Stimulated activated CD4-positive, alpha-beta T cell treated with anti-CD3 and anti-CD28 coated beads, Interleukin-4, amount 100 ng/mL, for 1 hour (primary cell): Measurements from ENCODE around the gene SLC2A4.

Experiments used
- DNase-seq: peaks from one replicate; pipeline ENCODE4 v3.0.0-alpha.2; 2020

SLC2A4 gene

DNA sequence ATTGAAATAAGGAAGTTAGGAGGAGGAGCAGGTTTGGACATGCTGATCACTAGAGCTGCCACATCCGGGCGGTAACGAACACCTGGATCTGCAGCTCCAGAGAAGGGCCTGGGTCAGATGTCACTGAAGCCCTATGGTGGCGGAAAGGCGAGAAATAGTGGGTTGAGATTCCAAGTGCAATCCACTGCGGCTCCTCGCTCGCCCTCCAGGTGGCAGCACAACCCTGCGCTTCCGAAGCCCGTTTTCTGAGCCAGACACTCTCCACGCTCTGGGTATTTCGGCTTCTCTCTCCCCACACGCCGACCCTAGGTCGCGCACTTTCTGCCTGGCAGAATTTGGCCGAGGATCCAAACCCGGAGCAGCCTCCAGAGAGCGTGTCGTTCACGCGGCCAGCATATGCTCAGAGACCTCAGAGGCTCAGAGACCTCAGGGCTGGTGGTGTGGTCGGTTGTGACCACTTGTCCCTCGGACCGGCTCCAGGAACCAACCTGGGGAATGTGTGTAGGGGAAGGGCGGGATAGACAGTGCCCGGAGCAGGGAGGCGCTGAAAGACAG, 922 bp upstream of the SLC2A4 start:
- peak; percentile 87 for DNase-seq

DNA sequence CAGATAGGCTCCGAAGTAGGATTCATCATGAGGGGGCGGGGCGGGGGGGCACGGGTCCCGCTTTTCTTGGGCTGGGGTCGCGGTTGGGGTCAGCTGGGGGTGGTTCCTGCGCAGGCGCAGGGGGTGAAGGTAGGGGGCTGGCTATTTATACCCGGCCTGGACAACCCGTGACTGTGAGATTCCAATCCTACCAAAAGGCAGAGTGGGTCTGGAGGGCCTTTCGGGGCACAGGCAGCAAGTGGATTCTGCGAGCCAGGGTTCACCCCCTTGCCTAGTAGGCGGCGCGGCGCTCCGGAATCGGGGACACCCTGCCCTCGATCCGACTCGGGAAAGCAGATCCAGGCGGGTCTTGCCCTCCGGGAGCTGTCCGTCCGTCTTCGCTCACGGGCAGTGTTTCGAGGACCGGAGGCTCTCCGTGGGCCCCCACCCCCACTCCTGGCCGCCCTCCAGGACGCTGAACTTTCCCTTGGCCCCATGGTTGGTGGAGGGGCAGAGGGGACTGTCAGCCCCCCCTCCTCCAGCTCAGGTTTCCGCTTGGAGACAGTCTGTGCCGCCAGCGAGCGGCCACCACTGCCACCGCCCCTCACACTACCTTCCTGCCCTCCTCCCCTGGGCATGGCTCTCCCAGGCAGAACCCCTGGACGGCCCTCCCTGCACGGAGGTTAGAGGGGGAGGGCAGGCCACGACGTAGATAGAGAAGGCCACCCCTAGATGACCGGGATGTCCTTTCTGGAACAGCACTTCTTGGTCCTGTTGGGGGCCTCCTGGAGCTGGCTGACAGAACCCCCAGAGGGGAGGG, 634 bp downstream of the SLC2A4 start:
- no peak for DNase-seq

DNA sequence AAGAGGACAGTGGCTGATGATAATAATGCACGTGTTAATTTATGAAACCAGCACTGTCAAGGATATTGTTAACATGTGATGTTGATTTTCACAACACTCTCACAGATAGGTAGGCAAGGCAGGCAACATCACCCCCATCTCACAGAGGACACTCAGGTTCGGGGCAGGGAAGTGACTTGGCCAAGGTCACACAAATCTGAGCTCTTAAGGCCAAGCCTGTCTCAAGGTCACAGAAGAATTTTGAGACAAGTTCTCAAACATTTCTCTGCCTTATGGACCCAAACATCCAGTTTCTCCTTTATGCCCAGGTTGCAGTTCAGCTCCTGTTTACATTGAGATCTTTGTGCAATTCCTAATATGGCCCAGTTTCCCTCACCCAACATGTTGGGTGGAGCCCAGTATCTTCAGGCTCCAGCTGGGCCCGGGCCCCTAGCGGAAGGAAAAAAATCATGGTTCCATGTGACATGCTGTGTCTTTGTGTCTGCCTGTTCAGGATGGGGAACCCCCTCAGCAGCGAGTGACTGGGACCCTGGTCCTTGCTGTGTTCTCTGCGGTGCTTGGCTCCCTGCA, 1.3 kb downstream of the SLC2A4 start:
- DNase-seq, result no peak

DNA sequence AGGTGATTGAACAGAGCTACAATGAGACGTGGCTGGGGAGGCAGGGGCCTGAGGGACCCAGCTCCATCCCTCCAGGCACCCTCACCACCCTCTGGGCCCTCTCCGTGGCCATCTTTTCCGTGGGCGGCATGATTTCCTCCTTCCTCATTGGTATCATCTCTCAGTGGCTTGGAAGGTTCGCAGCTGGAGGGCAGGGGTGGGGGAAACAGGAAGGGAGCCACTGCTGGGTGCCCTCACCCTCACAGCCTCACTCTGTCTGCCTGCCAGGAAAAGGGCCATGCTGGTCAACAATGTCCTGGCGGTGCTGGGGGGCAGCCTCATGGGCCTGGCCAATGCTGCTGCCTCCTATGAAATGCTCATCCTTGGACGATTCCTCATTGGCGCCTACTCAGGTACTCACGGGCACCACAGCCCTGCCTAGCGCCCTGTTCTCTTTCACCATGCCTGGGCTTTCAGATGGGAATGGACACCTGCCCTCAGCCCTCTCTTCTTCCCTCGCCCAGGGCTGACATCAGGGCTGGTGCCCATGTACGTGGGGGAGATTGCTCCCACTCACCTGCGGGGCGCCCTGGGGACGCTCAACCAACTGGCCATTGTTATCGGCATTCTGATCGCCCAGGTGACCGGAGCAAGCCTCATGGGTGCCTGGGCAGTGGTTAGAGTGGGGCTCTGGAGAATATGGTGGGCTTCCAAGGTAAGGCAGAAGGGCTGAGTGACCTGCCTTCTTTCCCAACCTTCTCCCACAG, 2.1 kb downstream of the SLC2A4 start:
- no peak for DNase-seq

DNA sequence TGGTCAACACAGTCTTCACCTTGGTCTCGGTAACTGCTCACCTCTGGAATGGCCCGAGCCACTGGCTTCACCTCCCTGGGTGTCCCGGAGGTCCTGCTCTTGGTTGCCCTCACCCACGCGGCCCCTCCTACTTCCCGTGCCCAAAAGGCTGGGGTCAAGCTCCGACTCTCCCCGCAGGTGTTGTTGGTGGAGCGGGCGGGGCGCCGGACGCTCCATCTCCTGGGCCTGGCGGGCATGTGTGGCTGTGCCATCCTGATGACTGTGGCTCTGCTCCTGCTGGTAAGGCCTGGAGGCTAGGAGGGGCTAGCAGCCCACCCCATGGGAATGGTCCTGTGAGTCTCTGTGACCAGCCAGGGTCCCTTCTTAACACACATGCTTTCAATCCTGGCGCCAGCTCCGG, 3.4 kb downstream of the SLC2A4 start:
- DNase-seq, result no peak

DNA sequence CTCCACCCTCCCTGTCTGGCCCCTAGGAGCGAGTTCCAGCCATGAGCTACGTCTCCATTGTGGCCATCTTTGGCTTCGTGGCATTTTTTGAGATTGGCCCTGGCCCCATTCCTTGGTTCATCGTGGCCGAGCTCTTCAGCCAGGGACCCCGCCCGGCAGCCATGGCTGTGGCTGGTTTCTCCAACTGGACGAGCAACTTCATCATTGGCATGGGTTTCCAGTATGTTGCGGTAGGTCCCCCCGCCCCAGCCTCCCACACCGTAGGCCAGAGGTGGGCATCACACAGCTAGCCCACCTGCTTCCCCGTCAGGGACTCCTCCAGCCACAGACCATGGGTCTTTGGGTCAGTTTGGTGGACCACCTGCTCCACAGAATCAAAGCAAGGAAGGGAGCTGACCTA, 4.2 kb downstream of the SLC2A4 start:
- DNase-seq, result no peak

DNA sequence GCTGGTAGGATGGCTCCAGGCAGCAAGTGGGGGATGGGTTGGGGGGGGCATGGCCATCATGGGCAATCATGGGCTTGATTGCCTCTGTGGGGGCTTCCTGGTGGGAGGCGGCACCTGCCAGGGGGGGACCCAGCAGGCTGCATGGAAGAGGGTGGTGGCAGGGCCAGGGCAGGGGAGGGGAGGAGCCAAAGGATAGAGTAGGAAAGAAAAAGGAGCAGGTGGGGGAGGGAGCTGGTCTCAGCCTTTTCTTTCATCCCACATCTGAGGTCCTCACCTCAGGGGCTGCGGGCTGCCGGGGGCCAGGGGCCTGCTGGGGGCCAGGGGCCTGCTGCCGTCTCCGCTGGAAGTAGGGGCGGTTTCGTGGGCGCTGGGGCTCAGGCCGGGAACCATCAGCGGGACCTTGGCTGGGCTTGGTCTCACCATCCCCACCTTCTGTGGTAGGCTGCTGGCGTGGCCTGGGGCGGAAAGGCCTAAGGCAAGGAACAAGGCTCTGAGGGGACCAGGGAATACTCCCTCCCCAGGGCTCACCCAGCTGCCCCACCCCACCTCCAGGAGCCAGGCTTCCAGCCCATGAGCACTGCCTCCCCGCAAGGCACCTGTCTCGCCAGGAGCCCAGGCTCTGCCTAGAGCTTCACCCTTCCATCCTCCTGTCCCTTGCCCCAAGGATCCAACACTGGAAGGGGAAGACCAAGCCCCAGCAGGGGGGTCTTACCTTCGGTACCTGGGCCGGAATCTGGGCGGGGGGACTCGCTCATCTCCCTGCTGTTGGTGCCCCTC, 7.9 kb downstream of the SLC2A4 start:
- DNase-seq, result no peak

DNA sequence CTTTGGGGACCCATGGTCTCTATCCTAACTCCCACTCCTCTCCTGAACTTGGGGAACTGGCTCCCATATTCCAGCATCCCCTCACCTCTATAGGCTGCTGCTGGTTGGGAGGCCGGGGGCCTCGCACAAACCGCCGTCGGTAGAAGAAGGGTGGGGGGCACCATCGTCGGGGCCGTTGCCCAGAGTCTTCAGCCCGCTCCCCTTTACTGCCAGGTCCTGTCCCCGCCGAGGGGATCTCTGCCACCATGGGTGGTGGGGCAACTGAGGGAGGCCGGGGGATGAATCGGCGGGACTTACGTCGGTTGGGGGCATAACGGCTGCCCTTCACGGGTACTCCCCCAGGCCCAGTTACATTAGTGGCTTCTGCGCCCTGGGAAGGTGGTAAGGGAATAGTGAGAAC, 8.6 kb downstream of the SLC2A4 start:
- no peak for DNase-seq

DNA sequence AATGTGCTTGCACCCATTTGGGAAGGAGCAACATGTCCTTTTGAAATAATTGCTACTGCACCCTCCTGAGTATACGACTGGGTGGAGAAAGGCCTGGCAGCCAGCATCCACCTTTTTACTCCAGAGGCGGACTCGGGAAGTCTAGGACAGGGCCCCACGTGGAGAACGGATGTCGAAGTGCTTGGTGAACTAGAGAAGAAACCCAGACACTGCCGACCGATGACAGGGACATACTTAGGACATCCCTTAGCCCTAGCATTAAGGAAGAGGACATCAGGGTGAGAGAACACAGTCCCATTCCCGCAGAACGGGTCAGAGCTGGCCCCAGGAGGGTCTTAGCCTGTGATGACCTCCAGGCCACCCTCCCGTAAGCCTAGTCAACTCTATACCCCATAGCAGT, 9.2 kb downstream of the SLC2A4 start:
- no peak for DNase-seq

DNA sequence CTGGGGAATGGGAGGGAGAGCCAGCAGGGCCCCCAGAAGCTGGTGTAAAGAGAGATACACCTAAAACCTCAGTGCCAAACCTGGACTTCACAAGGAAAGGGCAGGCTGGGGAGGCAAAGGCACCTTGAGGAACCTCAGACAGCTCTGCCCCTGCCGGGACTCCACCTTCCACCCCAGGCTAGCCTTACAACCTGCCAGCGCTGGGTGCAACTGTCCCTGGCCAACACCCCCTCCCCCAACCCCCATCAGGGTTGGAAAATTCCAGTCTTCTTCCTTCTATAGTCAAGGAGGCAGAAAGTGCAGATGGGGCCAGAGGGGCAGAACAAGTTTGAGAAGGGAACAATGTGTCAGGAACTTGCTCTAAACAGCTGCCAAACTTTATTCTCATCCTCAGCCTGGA, 10.7 kb downstream of the SLC2A4 start:
- DNase-seq, result no peak

DNA sequence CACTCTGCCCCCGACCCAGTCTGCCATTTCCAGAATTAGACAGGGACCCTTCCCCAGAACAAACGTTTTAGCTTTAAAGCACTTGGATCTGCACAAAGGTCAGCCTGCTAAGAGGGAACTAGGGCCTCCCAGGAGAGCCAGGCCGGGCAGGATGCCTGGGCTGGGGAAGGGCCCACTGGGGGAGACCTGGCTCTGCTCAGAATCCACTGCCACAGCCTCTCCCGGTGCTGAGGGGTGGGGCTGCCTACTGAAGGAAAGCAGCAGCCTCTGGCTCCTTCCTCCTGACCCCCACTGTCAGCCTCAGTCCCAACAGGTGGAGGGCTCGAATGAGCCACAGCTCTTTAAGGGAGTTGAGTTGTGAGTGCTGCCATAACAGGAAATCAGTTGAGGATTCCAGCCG, 11.2 kb downstream of the SLC2A4 start:
- DNase-seq, result no peak

DNA sequence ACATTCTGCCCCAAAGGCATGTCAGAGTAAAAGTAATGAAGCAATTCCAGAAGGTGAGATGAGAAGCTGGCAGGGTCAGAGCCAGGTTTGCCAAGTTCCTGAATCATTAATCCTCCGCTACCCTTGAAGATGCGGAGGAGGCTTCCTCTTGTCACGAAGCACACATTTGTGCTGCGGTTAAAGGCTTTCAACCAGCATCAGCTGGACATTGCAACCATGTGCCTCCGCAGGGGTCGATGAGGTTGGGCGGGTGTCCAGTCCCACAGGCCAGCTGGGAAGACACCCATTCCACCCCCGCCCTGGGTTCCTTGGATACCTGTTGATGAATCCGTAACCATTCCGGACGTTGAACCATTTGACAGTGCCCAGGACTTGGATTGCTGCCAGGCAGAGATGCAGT, 11.6 kb downstream of the SLC2A4 start:
- no peak for DNase-seq

DNA sequence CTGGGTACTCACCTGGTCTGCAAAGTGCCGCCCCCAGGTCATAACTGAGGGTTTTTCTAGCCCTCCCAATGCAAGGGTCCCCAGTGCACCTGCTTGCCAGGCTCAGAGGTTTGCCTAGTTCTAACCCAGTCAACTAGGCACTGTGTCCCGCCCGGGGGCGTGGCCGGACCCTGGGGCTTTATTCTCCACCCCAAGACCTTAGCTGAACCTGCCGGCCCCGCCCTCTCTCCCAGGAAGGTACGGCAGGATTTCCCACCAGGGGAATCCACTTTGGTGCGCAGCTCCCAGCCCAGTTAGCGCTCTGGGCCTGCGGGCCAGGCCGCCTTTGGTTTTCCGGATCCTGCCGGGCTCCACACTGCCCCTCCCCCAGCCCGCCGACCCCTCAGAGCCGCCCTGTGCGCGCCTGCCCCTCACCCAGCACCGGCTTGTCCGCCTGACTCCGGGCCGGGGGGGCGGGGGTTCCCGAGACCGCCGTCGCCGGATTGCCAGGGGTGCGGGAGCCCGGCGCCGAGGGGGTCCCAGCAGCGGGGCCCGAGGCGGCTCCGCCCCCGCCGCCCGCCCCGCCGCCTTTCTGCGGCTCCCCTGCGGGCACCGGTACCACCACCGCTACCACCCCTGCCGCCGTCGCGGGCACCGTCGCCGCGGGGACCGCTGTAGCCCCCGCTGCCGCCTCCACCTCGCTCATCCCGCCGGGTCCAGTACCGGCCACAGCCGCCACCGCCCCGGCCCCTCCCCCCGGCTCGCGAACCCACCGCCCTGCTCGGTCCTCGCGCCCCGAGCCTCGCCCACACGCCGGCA, 12.5 kb downstream of the SLC2A4 start:
- DNase-seq, result no peak

DNA sequence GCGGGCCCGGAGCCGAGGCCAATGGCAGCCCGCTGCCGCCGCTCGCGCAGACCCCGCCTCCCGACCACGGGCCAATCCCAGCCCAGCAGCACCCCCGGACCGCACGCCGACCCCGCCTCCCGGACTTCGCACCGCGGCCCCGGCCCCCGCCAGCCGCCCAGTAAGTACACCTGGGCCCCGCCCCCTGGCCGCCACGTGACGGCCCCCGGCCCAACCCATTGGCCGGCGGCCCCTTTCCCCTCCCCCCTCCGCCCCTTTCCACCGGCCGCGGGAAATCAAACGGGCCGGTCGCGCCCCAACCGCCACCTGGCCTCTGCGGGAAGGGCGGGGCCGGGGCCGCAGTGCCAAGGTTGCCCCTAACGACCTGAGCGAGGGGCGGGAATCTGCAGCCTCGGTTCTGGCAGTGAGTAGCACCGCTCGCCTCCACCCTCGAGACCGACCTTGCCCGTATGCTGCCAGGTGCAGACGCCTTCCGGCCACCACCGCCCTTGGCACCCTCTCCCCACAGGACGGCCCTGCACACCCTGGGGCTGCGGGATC, 13.2 kb downstream of the SLC2A4 start, which contains the start of gene YBX2:
TSS of gene YBX2 (minus strand) at position 26 of the 540 bp plus-strand sequence. CDS start 139 bp downstream, outside the sequence.
- DNase-seq, result peak; percentile 74

DNA sequence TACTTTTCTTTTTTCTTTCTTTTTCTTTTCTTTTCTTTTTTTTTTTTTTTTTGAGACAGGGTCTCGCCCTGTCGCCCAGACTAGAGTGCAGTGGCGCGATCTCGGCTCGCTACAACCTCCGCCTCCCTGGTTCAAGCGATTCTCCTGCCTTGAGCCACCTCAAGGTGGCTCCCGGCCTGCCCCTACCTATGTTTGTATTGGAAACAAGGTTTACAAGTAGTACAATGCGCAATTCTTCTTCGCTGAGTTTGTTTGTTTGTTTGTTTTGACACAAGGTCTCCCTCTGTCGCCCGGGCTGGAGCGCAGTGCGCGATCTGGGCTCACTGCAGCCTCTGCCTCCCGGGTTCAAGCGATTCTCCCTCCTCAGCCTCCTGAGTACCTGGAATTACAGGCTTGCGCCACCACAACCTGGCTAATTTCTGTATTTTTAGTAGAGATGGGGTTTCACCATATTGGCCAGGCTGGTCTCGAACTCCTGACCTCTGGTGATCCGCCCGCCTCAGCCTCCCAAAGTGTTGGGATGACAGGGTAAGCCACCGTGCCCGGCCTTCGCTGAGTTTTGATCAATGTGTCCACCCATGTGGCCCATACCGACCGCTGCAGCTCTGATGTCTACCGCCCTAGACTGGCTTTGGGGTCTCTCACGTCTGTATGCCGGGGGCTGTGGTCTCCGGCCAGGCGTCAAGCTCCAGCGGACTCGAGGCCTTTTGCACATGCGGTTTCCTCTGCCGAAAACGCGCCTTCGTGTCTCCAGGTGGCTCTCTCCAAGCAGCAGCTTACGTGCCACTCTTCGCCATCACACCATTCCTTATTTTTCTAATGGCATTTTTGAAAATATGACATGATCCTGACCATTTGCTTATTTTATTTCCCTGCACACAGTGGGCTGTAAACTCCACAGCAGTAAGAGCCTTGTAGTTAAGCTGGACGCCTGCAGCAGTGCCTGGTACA, 14.0 kb downstream of the SLC2A4 start:
- no peak for DNase-seq

DNA sequence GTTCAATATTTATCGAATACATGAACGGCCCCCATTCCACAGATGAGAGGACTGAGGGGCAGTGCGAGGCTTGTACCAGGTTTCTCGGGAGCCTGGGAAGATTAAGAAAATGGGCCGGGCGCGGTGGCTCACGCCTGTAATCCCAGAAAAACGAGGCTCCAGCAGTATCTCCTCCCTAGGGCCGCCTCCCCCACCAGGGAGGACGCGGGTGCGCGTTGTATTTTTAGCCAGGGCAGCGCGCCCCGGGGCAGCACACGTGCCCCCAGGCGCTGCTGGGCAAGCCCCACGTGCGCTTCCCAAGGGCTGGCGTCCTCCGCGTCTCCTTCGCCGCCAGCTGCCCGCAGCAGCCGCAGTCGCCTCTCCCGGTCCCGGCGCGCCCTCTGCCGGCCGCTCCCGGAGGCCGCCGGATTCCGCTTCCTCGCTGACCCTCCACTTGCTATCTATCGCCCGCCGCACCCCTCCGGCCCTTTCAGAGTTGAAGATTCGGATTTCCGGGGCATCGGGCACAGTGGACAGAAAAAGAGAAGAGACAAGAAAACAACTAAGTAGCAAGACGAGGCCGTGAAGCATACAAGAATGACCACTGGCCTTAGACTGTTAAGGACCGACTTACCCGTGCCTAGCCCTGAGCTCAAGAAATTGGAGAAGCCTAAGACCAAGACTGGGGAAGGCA, 14.8 kb downstream of the SLC2A4 start:
- DNase-seq, result peak; percentile 71

DNA sequence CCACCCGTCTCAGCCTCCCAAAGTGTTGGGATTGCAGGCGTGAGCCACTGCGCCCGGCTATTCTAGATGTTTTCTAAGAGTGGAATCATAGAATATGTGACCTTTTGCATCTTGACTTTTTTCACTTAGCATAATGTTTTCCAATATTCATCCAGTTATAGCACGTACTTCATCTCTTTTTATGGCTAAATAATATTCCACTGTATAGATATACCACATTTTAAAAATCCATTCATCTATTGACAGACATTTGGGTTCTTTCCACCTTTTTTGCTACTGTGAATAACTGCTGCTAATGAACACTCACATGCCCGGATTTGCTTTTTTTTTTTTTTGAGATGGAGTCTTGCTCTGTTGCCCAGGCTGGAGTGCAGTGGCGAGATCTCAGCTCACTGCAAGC, 22.7 kb downstream of the SLC2A4 start:
- DNase-seq, result no peak

DNA sequence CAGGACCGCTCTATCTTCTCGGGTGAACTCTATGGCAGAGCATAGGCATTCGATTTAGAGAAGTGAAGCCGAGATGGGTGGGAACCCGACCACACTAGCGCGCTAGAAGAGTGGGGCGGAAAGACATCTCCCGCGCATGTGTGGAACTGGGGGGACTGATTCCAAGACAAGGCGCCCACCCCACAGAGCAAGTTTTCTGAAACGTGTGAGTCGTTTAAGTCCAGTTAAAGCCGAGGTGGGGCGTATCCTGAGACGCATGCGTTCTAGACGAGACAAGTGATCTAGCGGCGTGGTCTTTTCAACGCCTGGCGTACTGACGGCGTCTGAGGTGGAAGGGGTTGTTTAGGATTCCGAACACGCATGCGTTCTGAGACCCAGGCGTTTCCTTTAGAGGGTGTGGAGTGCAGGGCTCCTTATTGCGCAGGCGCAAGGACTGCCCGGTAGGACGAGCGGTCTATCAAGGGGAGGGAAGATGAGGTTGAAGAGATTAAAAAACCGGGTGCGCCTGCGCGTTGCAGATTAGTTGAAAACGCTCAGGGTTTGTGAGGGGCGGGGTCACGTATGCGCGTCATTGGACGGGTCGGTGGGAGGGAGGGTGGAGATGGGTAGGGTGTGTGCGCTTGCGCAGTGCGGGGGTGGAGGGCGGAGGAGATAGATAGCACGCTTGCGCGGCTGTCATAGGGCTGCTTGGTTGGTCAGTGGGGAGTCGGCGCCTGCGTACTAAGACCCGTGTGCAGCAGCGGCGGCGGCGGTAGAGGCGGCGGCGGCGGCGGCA, 25.6 kb downstream of the SLC2A4 start, which contains the start of gene EIF5A:
TSS of gene EIF5A (plus strand) at position 718 of the 775 bp plus-strand sequence. CDS start 2,008 bp downstream, outside the sequence.
- DNase-seq, result peak; percentile 100
